Cardiac muscle cell (in vitro differentiated cells and primary cell): Measurements from ENCODE around the gene ATP8B4. TPM values are rescaled to one million over a fixed set of nuclear protein-coding genes. Genes with fewer than 3 reads are reported as not detected.
"Not testable (repeated sequence)": the region's sequence is repeated elsewhere in the genome, so short reads cannot be mapped to it uniquely, and the experiment has no call there.

Source experiments
- DNase-seq, 2 donors: peaks; one replicate each; pipeline versions ENCODE4 v3.0.0 to v3.0.0-alpha.2; 2010 to 2017; ENCODE audit warnings: low read depth in 1 of 2, low spot score in 1 of 2
- H3K27ac ChIP-seq: fragments of 200-600 bp; sonication (generic); 2 replicates; pipeline ENCODE4 v1.5.1; 2016
- H3K27me3 ChIP-seq: fragments of 200-600 bp; sonication (generic); 2 replicates; pipeline ENCODE4 v1.6.0; 2016; ENCODE audit warnings: control low read depth
- H3K36me3 ChIP-seq: fragments of 200-600 bp; sonication (generic); 2 replicates; pipeline ENCODE4 v1.5.1; 2016; ENCODE audit warnings: control low read depth
- H3K4me1 ChIP-seq: fragments of 200-600 bp; sonication (generic); 2 replicates; pipeline ENCODE4 v1.8.1; 2017; ENCODE audit warnings: low read depth, mild to moderate bottlenecking, mixed run types
- H3K4me3 ChIP-seq: fragments of 200-600 bp; sonication (generic); 2 replicates; pipeline ENCODE4 v1.5.1; 2016; ENCODE audit warnings: mild to moderate bottlenecking
- H3K9me3 ChIP-seq: fragments of 200-600 bp; sonication (generic); 2 replicates; pipeline ENCODE4 v1.5.1; 2017; ENCODE audit warnings: low read depth, mild to moderate bottlenecking, control low read depth
- polyA plus RNA-seq: library from polyadenylated mRNA; unstranded; fragments of >200 nt; fragmentation: Nextera tagmentation; extraction: Ambion mirVana; gene quantifications from 2 replicates; pipeline ENCODE4 v1.2.1, GENCODE V29; 2016
- total RNA-seq: library from RNA; depleted of rRNA; stranded (reverse); fragments of >200 nt; gene quantifications from 2 replicates; pipeline ENCODE4 v1.2.3, GENCODE V29; 2016
- TF ChIP-seq, protein P1 (sequence below): IDR thresholded peaks from 2 replicates; pipeline ENCODE4 v1.5.1; 2012; ENCODE audit warnings: low read depth, mild to moderate bottlenecking, low read length

The ATP8B4 gene
- total and polyA plus RNA-seq, 2 experiments from 2014 or later: 0.09 to 0.12 TPM

- H3K27me3 ChIP-seq: no peaks in the 10 kb centered on the region
- no peaks in the 10 kb centered on the region for H3K4me1 ChIP-seq
- no peak overlapping the region for H3K4me3 ChIP-seq
- no peaks in the 10 kb centered on the region for H3K9me3 ChIP-seq
- H3K36me3 ChIP-seq: no peaks in the 10 kb centered on the region
- H3K27ac ChIP-seq: no peak overlapping the region
- TF ChIP-seq, protein P1, sequence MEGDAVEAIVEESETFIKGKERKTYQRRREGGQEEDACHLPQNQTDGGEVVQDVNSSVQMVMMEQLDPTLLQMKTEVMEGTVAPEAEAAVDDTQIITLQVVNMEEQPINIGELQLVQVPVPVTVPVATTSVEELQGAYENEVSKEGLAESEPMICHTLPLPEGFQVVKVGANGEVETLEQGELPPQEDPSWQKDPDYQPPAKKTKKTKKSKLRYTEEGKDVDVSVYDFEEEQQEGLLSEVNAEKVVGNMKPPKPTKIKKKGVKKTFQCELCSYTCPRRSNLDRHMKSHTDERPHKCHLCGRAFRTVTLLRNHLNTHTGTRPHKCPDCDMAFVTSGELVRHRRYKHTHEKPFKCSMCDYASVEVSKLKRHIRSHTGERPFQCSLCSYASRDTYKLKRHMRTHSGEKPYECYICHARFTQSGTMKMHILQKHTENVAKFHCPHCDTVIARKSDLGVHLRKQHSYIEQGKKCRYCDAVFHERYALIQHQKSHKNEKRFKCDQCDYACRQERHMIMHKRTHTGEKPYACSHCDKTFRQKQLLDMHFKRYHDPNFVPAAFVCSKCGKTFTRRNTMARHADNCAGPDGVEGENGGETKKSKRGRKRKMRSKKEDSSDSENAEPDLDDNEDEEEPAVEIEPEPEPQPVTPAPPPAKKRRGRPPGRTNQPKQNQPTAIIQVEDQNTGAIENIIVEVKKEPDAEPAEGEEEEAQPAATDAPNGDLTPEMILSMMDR: no peak
- DNase-seq: no peak
Measured at GRCh38 chr15:50163719-50164410, 44.8 kb upstream of the ATP8B4 start.

DNA sequence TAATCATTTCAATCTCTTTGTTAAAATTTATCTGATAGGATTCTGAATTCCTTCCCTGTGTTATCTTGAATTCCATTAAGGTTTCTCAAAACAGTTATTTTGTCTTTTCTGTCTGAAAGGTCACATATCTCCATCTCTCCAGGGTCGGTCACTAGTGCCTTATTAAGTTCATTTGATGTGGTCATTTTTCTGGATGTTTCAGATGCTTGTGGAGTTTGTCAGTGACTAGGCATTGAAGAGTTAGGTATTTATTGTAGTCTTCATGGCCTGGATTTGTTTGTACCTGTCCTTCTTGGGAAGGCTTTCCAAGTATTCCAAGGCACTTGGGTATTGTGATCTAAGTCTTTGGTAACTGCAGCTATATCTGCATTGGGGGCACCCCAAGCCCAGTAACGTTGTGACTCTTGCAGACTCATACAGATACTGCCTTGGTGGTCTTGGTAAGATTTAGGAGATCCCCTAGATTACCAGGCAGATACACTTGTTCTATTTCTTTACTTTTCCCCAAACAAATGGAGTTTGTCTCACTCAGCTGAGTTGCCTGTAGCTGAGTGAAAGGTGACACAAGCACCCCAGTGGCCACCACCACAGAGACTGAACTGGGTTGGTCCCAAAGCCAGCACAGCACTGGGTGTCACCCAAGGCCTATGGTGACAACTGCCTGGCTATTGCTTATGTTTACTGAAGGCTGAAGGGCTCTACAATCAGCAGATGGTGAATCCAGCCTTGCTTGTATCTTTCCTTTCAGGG lies 44.1 kb upstream of the ATP8B4 start:
- H3K4me1 ChIP-seq: no peaks in the 10 kb centered on the region
- DNase-seq: no peak
- H3K9me3 ChIP-seq: no peaks in the 10 kb centered on the region
- no peaks in the 10 kb centered on the region for H3K36me3 ChIP-seq
- H3K4me3 ChIP-seq: no peak overlapping the region
- no peaks in the 10 kb centered on the region for H3K27me3 ChIP-seq
- TF ChIP-seq, protein P1: no peak
- H3K27ac ChIP-seq: no peak overlapping the region

- H3K4me3 ChIP-seq, DNase-seq, H3K4me1 ChIP-seq, H3K36me3 ChIP-seq, H3K27me3 ChIP-seq, H3K27ac ChIP-seq, H3K9me3 ChIP-seq: not testable (repeated sequence)
Measured at GRCh38 chr15:50158236-50158635, 39.2 kb upstream of the ATP8B4 start.

GRCh38 chr15:50151476-50151875 lies 32.4 kb upstream of the ATP8B4 start:
- Histone ChIP-seq H3K4me1 (no peaks in the 10 kb centered on the region), H3K4me3 (no peak overlapping the region), H3K27ac (no peak overlapping the region), H3K36me3 (no peaks in the 10 kb centered on the region), H3K9me3 (no peaks in the 10 kb centered on the region), H3K27me3 (no peaks in the 10 kb centered on the region)
- TF ChIP-seq, protein P1: no peak
- no peak for DNase-seq

DNA sequence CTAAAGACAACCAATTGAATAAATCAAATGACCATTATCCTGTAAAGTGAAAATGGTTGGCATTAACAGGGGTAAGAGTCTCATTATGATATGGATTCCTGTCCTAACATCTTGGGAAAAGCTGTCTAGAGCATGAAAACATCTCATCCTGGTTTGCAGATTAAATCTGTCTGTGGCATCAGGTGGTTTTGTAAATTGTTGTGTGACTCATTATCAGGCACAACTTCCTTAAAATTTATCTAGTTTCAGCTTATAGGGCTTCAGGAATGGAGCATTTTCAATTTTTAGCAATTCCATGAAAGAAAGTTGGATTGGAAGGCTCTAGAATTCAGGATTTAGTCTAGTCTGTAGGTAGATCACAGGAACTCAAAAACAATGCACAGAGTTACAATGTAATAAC lies 31.8 kb upstream of the ATP8B4 start:
- Histone ChIP-seq H3K36me3 (no peaks in the 10 kb centered on the region), H3K27ac (no peak overlapping the region), H3K27me3 (no peaks in the 10 kb centered on the region), H3K4me1 (no peaks in the 10 kb centered on the region), H3K9me3 (no peaks in the 10 kb centered on the region), H3K4me3 (no peak overlapping the region)
- no peak for DNase-seq
- TF ChIP-seq, protein P1: no peak

GRCh38 chr15:50150349-50150748 lies 31.3 kb upstream of the ATP8B4 start:
- TF ChIP-seq, protein P1: no peak
- Histone ChIP-seq H3K4me1 (no peaks in the 10 kb centered on the region), H3K27me3 (no peaks in the 10 kb centered on the region), H3K27ac (no peak overlapping the region), H3K4me3 (no peak overlapping the region), H3K9me3 (no peaks in the 10 kb centered on the region), H3K36me3 (no peaks in the 10 kb centered on the region)
- no peak for DNase-seq
